HepG2 (cell line): Measurements from ENCODE around the gene HSCB. TPM values are rescaled to one million over a fixed set of nuclear protein-coding genes. Genes with fewer than 3 reads are reported as not detected.

Experiments
- ARHGAP35 ChIP-seq: sonication (generic); formaldehyde crosslinking; IDR thresholded peaks from 2 replicates; pipeline ENCODE4 v1.9.0; 2022; ENCODE audit warnings: mild to moderate bottlenecking, inconsistent platforms, moderate library complexity, missing genetic modification reagents, borderline replicate concordance
- PAX8 ChIP-seq: sonication (generic); formaldehyde crosslinking; IDR thresholded peaks from 2 replicates; pipeline ENCODE4 v1.8.0; 2022; ENCODE audit warnings: mild to moderate bottlenecking, missing genetic modification reagents, borderline replicate concordance
- RFX3 ChIP-seq: IDR thresholded peaks from 2 replicates; pipeline ENCODE4 v1.6.1; 2016; ENCODE audit warnings: missing biosample characterization, missing genetic modification reagents
- SMAD9 ChIP-seq: sonication (generic); formaldehyde crosslinking; IDR thresholded peaks from 2 replicates; pipeline ENCODE4 v1.5.1; 2020; ENCODE audit warnings: mild to moderate bottlenecking, missing genetic modification reagents
- ZBTB1 ChIP-seq: sonication (generic); formaldehyde crosslinking; IDR thresholded peaks from 2 replicates; pipeline ENCODE4 v1.4.0; 2020; ENCODE audit warnings: missing genetic modification reagents, borderline replicate concordance
- ZNF263 ChIP-seq: sonication (generic); formaldehyde crosslinking; IDR thresholded peaks from 2 replicates; pipeline ENCODE4 v1.4.0; 2020; ENCODE audit warnings: missing genetic modification reagents
- ZNF329 ChIP-seq: sonication (generic); formaldehyde crosslinking; IDR thresholded peaks from 2 replicates; pipeline ENCODE4 v1.9.0; 2021; ENCODE audit warnings: low read depth, mild to moderate bottlenecking, missing genetic modification reagents
- ZNF598 ChIP-seq: sonication (generic); formaldehyde crosslinking; IDR thresholded peaks from 2 replicates; pipeline ENCODE4 v1.5.1; 2020; ENCODE audit warnings: mild to moderate bottlenecking, missing genetic modification reagents, borderline replicate concordance
- ZNF841 ChIP-seq: sonication (generic); formaldehyde crosslinking; IDR thresholded peaks from 2 replicates; pipeline ENCODE4 v1.8.1; 2023; ENCODE audit warnings: missing genetic modification reagents, borderline replicate concordance
- polyA plus RNA-seq, 8 experiments: library from polyadenylated mRNA; depleted of rRNA in 3 of 8; stranded (reverse) in 7 of 8; unstranded in 1 of 8; fragments of >200 nt; fragmentation: Illumina TruSeq in 4 of 8; extraction: Trizol in 4 of 8; gene quantifications; 2 replicates each; pipeline versions ENCODE4 v1.2.1 to v1.2.3, GENCODE V29; 2011 to 2016; ENCODE audit warnings: low read depth in 4 of 8, missing spikeins in 1 of 8, mixed read lengths in 1 of 8; ENCODE audit not compliant: insufficient read depth in 1 of 8
- total RNA-seq, 5 experiments: library from RNA; depleted of rRNA; stranded (reverse); fragments of >200 nt; fragmentation: Illumina TruSeq; extraction: Trizol; gene quantifications; 2 replicates each; pipeline ENCODE4 v1.2.3, GENCODE V29; 2016; ENCODE audit warnings: low read depth in 1 of 5
- TF ChIP-seq, protein P1 (sequence below): sonication (generic); formaldehyde crosslinking; IDR thresholded peaks from 2 replicates; pipeline ENCODE4 v1.5.1; 2020; ENCODE audit warnings: missing genetic modification reagents, mild to moderate bottlenecking, borderline replicate concordance
- TF ChIP-seq, protein P2 (sequence below): sonication (generic); formaldehyde crosslinking; IDR thresholded peaks from 2 replicates; pipeline ENCODE4 v1.9.0; 2021; ENCODE audit warnings: missing genetic modification reagents, borderline replicate concordance
- TF ChIP-seq, protein P3 (sequence below): sonication (generic); formaldehyde crosslinking; IDR thresholded peaks from 2 replicates; pipeline ENCODE4 v1.4.0; 2020; ENCODE audit warnings: mild to moderate bottlenecking, missing genetic modification reagents
- TF ChIP-seq, protein P4 (sequence below): IDR thresholded peaks from 2 replicates; pipeline ENCODE4 v1.6.1; 2016; ENCODE audit warnings: missing genetic modification reagents, missing compliant biosample characterization
- TF ChIP-seq, protein P5 (sequence below): fragments of 450-650 bp; IDR thresholded peaks from 2 replicates; pipeline ENCODE4 v1.6.1; 2017

Gene HSCB
- total and polyA plus RNA-seq, 2 of the 13 experiments (the other 11 are each of a cell fraction or from before 2014, with no cell fraction given), result 15.4 to 20.9 TPM

DNA sequence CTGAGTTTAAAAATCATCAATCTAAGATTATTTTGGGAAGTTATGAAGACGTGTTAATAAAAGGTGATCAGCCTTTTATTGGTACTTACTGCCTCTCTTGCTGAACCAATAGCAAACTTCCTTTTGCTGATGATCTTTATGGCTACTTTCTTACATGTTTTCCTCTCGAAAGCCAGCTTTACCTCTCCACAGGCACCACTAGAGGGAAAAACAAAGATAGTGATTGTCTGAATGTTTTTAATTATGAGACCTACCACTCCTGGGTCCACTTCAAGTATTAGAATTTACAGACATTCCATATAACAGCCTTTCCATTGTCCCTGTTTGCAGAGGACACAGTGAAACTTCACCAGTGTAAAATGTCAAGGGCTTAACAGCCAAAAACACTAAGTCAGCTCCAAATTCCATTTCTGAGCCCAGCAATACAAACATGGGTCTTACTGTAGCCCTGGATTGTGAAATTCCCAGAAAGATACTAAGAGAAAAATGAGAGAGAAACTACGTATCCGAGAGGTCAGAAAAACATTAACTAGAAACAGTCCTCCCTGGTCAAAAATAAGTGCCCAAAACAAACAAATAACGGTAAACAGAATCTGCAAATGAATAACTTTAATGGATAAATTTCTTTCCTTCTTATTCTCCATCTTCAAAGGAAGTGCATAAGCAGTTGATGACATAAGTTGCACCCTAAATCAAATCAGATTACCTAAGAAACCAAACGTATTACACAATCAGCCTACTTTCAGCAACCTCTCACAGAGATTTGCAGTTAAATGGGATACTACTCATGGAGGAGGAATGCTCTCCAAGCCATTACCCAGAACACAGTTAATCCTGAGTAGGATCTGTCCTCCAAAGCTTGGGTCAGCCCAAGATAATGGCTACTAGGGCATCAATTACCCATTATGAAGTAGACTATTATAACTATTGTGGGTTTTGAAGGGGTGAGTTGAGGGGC, 29.7 kb upstream of the HSCB start (continued):
- TF ChIP-seq, protein P1, sequence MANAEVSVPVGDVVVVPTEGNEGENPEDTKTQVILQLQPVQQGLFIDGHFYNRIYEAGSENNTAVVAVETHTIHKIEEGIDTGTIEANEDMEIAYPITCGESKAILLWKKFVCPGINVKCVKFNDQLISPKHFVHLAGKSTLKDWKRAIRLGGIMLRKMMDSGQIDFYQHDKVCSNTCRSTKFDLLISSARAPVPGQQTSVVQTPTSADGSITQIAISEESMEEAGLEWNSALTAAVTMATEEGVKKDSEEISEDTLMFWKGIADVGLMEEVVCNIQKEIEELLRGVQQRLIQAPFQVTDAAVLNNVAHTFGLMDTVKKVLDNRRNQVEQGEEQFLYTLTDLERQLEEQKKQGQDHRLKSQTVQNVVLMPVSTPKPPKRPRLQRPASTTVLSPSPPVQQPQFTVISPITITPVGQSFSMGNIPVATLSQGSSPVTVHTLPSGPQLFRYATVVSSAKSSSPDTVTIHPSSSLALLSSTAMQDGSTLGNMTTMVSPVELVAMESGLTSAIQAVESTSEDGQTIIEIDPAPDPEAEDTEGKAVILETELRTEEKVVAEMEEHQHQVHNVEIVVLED (CRISPR knock-in tag), result no peak
- TF ChIP-seq, protein P2, sequence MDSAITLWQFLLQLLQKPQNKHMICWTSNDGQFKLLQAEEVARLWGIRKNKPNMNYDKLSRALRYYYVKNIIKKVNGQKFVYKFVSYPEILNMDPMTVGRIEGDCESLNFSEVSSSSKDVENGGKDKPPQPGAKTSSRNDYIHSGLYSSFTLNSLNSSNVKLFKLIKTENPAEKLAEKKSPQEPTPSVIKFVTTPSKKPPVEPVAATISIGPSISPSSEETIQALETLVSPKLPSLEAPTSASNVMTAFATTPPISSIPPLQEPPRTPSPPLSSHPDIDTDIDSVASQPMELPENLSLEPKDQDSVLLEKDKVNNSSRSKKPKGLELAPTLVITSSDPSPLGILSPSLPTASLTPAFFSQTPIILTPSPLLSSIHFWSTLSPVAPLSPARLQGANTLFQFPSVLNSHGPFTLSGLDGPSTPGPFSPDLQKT (CRISPR knock-in tag), result no peak
- no peak for TF ChIP-seq ZBTB1
- no peak for TF ChIP-seq SMAD9 (CRISPR knock-in tag)
- no peak for TF ChIP-seq ARHGAP35
- TF ChIP-seq, protein P3, sequence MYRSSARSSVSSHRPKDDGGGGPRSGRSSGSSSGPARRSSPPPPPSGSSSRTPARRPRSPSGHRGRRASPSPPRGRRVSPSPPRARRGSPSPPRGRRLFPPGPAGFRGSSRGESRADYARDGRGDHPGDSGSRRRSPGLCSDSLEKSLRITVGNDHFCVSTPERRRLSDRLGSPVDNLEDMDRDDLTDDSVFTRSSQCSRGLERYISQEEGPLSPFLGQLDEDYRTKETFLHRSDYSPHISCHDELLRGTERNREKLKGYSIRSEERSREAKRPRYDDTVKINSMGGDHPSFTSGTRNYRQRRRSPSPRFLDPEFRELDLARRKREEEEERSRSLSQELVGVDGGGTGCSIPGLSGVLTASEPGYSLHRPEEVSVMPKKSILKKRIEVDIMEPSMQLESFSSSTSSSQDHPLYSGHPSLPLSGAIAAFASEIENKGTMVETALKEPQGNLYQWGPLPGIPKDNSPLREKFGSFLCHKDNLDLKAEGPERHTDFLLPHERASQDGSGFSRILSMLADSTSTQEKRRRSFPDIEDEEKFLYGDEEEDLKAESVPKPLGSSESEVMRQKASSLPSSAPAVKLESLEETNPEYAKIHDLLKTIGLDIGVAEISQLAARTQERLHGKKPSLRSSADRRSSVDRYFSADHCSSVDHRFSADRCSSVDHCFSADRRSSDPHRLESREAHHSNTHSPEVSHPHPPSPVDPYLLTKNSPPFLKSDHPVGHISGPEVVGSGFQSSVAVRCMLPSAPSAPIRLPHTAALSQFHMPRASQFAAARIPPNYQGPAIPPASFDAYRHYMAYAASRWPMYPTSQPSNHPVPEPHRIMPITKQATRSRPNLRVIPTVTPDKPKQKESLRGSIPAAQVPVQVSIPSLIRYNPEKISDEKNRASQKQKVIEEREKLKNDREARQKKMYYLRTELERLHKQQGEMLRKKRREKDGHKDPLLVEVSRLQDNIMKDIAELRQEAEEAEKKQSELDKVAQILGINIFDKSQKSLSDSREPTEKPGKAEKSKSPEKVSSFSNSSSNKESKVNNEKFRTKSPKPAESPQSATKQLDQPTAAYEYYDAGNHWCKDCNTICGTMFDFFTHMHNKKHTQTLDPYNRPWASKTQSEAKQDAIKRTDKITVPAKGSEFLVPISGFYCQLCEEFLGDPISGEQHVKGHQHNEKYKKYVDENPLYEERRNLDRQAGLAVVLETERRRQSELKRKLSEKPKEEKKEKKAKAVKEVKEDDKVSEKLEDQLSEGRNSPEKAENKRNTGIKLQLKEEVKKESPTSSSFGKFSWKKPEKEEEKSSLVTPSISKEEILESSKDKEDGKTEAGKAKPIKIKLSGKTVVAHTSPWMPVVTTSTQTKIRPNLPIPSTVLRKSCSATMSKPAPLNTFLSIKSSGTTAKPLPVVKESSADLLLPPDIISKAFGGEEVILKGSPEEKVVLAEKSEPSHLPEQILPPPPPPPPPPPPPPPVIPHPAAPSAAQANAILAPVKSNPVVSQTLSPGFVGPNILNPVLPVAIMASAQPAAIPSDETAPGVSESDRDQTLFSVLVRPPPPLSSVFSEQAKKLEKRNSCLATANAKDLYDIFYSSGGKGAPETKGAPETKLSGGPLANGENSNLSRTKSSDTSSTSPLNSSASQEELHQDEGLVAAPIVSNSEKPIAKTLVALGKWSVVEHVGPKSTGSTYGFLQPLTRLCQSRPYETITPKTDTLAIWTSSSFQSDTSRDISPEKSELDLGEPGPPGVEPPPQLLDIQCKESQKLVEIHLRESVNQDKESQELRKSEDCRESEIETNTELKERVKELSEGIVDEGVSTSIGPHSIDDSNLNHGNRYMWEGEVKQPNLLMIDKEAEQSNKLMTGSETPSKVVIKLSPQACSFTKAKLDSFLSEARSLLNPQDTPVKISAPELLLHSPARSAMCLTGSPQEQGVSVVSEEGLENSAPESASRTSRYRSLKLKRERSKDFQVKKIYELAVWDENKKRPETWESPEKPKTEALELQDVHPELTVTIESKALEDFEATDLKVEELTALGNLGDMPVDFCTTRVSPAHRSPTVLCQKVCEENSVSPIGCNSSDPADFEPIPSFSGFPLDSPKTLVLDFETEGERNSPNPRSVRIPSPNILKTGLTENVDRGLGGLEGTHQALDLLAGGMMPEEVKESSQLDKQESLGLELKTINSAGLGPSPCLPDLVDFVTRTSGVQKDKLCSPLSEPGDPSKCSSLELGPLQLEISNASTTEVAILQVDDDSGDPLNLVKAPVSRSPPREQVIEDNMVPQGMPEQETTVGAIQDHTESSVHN (CRISPR knock-in tag), result no peak
- TF ChIP-seq, protein P4, sequence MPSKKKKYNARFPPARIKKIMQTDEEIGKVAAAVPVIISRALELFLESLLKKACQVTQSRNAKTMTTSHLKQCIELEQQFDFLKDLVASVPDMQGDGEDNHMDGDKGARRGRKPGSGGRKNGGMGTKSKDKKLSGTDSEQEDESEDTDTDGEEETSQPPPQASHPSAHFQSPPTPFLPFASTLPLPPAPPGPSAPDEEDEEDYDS (CRISPR knock-in tag), result no peak; the same call in 1 of the 2 replicates
- no peak for TF ChIP-seq ZNF841 (CRISPR knock-in tag)
- TF ChIP-seq ZNF598 (CRISPR knock-in tag), result no peak
- no peak for TF ChIP-seq ZNF263 (CRISPR knock-in tag)
- TF ChIP-seq ZNF329 (CRISPR knock-in tag), result no peak
- no peak for TF ChIP-seq RFX3 (CRISPR knock-in tag)
- no peak for TF ChIP-seq PAX8 (CRISPR knock-in tag)
- TF ChIP-seq, protein P5, sequence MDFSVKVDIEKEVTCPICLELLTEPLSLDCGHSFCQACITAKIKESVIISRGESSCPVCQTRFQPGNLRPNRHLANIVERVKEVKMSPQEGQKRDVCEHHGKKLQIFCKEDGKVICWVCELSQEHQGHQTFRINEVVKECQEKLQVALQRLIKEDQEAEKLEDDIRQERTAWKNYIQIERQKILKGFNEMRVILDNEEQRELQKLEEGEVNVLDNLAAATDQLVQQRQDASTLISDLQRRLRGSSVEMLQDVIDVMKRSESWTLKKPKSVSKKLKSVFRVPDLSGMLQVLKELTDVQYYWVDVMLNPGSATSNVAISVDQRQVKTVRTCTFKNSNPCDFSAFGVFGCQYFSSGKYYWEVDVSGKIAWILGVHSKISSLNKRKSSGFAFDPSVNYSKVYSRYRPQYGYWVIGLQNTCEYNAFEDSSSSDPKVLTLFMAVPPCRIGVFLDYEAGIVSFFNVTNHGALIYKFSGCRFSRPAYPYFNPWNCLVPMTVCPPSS, result no peak
